ENCODE data around the gene KIF24. TPM values are rescaled to one million over a fixed set of nuclear protein-coding genes. Genes with fewer than 3 reads are reported as not detected.

KIF24 gene
- total RNA-seq, 1 experiment from 2014 or later, result 5.8 TPM

GRCh38 chr9:34365282-34365681, 36.2 kb upstream of the KIF24 start:
- ATAC-seq, result no peak
- no peaks in the 10 kb centered on the region for H4K20me1 ChIP-seq (ENCODE audit: insufficient read depth)
- RAD21 ChIA-PET (ENCODE audit: low non-redundant PET in 1 of 2, low total read pairs in 2 of 2, uncharacterized antibody in 2 of 2, unreplicated experiment in 2 of 2), result no interaction called here
- no peak for DNase-seq (ENCODE audit: low read depth, low spot score)
- H3K27me3 ChIP-seq (ENCODE audit: insufficient read depth, low read length), result no peaks in the 10 kb centered on the region
- H3K9me2 ChIP-seq (ENCODE audit: insufficient read depth), result no peaks in the 10 kb centered on the region
- no peak overlapping the region for H3K4me2 ChIP-seq (ENCODE audit: low read length)
- H3K4me1 ChIP-seq (ENCODE audit: control insufficient read depth in 1 of 2, insufficient read depth in 2 of 2, low read length in 2 of 2), result no peaks in the 10 kb centered on the region
- intact Hi-C loops (cut with micrococcal nuclease), result no loop called here
- no peak overlapping the region for H3K4me3 ChIP-seq (replicated peaks in 1 of 2; ENCODE audit: low read depth in 1 of 2, low read length in 2 of 2)
- no TSS peak for BruUV-seq (replicated peaks)
- TF ChIP-seq EZH2 (IDR thresholded peaks at IDR 0.05) (no peak), ZFX (IDR thresholded peaks at IDR 0.05) (no peak), SP1 (IDR thresholded peaks at IDR 0.05; ENCODE audit: low read depth) (no peak), EGR1 (IDR thresholded peaks at IDR 0.05; ENCODE audit: low read depth) (no peak), TCF7L2 (IDR thresholded peaks at IDR 0.05; ENCODE audit: borderline replicate concordance, extremely low read depth, insufficient read depth, insufficient read length) (no peak), POLR2A (IDR thresholded peaks at IDR 0.05; ENCODE audit: borderline replicate concordance, extremely low read depth, insufficient read depth, insufficient read length) (no peak), YY1 (IDR thresholded peaks at IDR 0.05; ENCODE audit: extremely low read depth, insufficient replicate concordance, low read depth, low read length) (no peak)
- no peak overlapping the region for H2AFZ ChIP-seq (ENCODE audit: low read depth, low read length, poor library complexity, severe bottlenecking)
- no peaks in the 10 kb centered on the region for H3K79me2 ChIP-seq (ENCODE audit: insufficient read depth, low read length)
- no peaks in the 10 kb centered on the region for H3K9me3 ChIP-seq (ENCODE audit: control insufficient read depth in 1 of 2, insufficient read depth in 1 of 2, low read depth in 1 of 2, low read length in 2 of 2)
- no peak overlapping the region for H3K27ac ChIP-seq (ENCODE audit: low read depth, low read length)
- H3K36me3 ChIP-seq (ENCODE audit: control insufficient read depth in 1 of 2, insufficient read depth in 2 of 2, low read length in 2 of 2), result no peaks in the 10 kb centered on the region
- CTCF ChIA-PET, result no interaction called here
- H3K9ac ChIP-seq (ENCODE audit: low read length), result no peak overlapping the region
- POLR2A ChIA-PET, result no interaction called here

- ATAC-seq (no peak), DNase-seq (ENCODE audit: low read depth, low spot score) (no peak)
- H3K79me2 ChIP-seq (ENCODE audit: insufficient read depth, low read length), result no peaks in the 10 kb centered on the region
- no peaks in the 10 kb centered on the region for H3K36me3 ChIP-seq (ENCODE audit: control insufficient read depth in 1 of 2, insufficient read depth in 2 of 2, low read length in 2 of 2)
- ChIA-PET CTCF (no interaction called here), POLR2A (no interaction called here), RAD21 (ENCODE audit: low non-redundant PET in 1 of 2, low total read pairs in 2 of 2, uncharacterized antibody in 2 of 2, unreplicated experiment in 2 of 2) (no interaction called here)
- H4K20me1 ChIP-seq (ENCODE audit: insufficient read depth), result no peaks in the 10 kb centered on the region
- no peaks in the 10 kb centered on the region for H3K27me3 ChIP-seq (ENCODE audit: insufficient read depth, low read length)
- no peak overlapping the region for H3K4me3 ChIP-seq (replicated peaks in 1 of 2; ENCODE audit: low read depth in 1 of 2, low read length in 2 of 2)
- intact Hi-C loops (cut with micrococcal nuclease), result no loop called here
- no TSS peak for BruUV-seq (replicated peaks)
- no peak overlapping the region for H3K4me2 ChIP-seq (ENCODE audit: low read length)
- H3K9me3 ChIP-seq (ENCODE audit: control insufficient read depth in 1 of 2, insufficient read depth in 1 of 2, low read depth in 1 of 2, low read length in 2 of 2), result no peaks in the 10 kb centered on the region
- no peak overlapping the region for H3K27ac ChIP-seq (ENCODE audit: low read depth, low read length)
- H3K9me2 ChIP-seq (ENCODE audit: insufficient read depth), result no peaks in the 10 kb centered on the region
- TF ChIP-seq EGR1 (IDR thresholded peaks at IDR 0.05; ENCODE audit: low read depth) (no peak), TCF7L2 (IDR thresholded peaks at IDR 0.05; ENCODE audit: borderline replicate concordance, extremely low read depth, insufficient read depth, insufficient read length) (no peak), YY1 (IDR thresholded peaks at IDR 0.05; ENCODE audit: extremely low read depth, insufficient replicate concordance, low read depth, low read length) (no peak), ZFX (IDR thresholded peaks at IDR 0.05) (no peak), CTCF (IDR thresholded peaks at IDR 0.05 in 2 of 3, conservative IDR thresholded peaks at IDR 0.05 in 1 of 3; ENCODE audit: borderline replicate concordance in 1 of 3, insufficient read depth in 1 of 3, low read depth in 2 of 3, low read length in 2 of 3) (no peak), POLR2A (IDR thresholded peaks at IDR 0.05; ENCODE audit: borderline replicate concordance, extremely low read depth, insufficient read depth, insufficient read length) (no peak), EZH2phosphoT487 (IDR thresholded peaks at IDR 0.05; ENCODE audit: borderline replicate concordance) (no peak), RAD21 (IDR thresholded peaks at IDR 0.05; ENCODE audit: low read depth) (no peak), EZH2 (IDR thresholded peaks at IDR 0.05) (no peak), CEBPB (IDR thresholded peaks at IDR 0.05; ENCODE audit: low read depth) (no peak), FOSL1 (IDR thresholded peaks at IDR 0.05; ENCODE audit: low read depth) (no peak), SIN3A (IDR thresholded peaks at IDR 0.05; ENCODE audit: low read depth) (no peak)
- TF ChIP-seq, protein P1, sequence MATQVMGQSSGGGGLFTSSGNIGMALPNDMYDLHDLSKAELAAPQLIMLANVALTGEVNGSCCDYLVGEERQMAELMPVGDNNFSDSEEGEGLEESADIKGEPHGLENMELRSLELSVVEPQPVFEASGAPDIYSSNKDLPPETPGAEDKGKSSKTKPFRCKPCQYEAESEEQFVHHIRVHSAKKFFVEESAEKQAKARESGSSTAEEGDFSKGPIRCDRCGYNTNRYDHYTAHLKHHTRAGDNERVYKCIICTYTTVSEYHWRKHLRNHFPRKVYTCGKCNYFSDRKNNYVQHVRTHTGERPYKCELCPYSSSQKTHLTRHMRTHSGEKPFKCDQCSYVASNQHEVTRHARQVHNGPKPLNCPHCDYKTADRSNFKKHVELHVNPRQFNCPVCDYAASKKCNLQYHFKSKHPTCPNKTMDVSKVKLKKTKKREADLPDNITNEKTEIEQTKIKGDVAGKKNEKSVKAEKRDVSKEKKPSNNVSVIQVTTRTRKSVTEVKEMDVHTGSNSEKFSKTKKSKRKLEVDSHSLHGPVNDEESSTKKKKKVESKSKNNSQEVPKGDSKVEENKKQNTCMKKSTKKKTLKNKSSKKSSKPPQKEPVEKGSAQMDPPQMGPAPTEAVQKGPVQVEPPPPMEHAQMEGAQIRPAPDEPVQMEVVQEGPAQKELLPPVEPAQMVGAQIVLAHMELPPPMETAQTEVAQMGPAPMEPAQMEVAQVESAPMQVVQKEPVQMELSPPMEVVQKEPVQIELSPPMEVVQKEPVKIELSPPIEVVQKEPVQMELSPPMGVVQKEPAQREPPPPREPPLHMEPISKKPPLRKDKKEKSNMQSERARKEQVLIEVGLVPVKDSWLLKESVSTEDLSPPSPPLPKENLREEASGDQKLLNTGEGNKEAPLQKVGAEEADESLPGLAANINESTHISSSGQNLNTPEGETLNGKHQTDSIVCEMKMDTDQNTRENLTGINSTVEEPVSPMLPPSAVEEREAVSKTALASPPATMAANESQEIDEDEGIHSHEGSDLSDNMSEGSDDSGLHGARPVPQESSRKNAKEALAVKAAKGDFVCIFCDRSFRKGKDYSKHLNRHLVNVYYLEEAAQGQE (IDR thresholded peaks at IDR 0.05; ENCODE audit: low read depth), result no peak
- H3K4me1 ChIP-seq (ENCODE audit: control insufficient read depth in 1 of 2, insufficient read depth in 2 of 2, low read length in 2 of 2), result no peaks in the 10 kb centered on the region
- no peak overlapping the region for H2AFZ ChIP-seq (ENCODE audit: low read depth, low read length, poor library complexity, severe bottlenecking)
- no peak overlapping the region for H3K9ac ChIP-seq (ENCODE audit: low read length)
Measured at GRCh38 chr9:34363619-34364351, 34.7 kb upstream of the KIF24 start.

All from HCT116 (cell line).